Stimulated activated CD4-positive, alpha-beta T cell treated with anti-CD3 and anti-CD28 coated beads, Interleukin-1b, Interleukin-23, amount 100 ng/mL, for 1 hour (primary cell): ENCODE results near the gene OTX1.

Experiments
- DNase-seq, 2 donors: peaks; one replicate each; pipeline ENCODE4 v3.0.0-alpha.2; 2020; ENCODE audit warnings: low read depth in 2 of 2

The OTX1 gene

DNA sequence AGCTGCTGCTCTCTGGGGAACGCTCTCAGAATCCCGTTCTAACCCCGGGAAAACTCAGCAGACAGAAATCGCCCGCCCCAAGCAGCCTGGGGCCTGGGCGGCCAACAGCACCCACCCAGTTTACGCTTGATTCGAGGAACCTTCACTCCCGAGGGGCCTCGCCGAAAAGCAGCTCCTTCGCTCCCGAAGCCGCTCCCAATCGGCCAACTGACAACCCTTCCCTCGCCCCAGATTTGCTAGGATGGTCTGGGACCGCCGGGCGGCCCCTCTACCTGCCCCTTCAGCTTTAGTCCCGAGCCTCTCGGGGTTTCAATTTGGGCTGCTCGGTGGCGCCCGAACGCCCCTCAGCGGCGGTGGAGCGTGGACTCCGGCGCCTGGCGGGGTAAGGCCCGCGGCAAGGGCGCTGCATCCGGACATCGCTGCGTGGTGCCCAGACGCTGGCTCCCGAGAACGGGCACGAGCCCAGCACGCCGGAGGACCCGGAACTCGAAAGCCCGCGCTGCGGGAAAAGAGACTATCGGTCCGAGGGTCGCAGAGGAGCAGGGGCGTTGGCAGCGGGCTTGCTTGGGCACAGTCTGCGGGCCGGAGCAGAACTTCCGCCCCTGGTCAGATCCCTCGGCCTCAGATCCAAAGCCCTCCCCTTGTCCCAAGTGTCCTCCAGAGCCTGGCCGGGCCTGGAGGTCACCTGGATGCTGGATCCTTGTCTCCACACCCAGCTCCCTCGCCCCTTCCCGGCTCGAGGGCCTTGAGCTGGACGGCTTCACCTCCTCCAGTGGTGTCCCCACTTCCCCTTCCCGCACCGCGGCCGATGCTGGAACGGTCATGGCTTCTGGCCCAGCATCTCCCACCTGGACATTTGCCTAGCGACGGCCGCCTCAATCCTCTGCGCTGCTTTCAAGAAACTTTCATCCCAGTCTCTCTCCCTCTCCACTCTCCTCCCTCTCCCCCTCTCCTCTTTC lies 3.0 kb upstream of the OTX1 start:
- DNase-seq: no peak

DNA sequence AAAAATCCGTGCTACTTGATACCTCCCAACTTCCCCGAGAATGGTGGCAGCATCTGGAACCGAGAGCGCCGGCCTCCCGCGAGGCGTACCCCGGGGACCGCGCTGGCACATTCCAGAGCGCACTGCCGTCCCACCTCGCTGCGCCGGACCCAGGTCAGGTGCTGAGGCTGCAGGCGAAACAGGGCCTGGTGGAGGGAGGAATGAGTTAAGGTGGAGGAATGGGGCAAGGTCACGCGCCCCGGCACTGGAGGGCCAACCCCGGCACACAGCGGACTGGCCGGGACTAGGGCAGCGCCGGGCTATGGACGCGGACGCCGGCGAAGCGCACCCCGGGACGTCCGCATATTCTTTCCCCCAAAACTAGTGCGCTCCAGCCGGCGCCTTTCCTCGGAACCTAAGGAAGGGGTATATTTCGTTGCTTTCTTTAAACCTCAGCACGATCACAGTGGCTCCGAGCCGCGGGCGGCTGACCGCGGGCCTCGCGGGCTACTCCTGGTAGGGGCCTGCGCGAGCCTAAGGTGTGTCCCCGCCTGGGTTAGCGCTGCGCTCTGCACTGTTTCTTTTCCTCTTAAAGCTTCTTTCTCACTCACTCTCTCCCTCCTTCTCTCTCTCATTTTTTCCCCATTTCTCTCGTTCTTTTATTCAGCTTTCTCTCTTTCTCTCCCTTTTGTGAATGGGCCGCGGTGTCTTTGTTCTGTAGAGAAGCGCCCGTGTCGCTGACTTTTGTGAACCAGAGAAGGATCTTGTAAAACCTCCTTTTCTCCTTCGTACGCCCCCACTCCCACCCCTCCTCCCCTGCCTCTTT lies 2.1 kb upstream of the OTX1 start:
- DNase-seq: no peak

DNA sequence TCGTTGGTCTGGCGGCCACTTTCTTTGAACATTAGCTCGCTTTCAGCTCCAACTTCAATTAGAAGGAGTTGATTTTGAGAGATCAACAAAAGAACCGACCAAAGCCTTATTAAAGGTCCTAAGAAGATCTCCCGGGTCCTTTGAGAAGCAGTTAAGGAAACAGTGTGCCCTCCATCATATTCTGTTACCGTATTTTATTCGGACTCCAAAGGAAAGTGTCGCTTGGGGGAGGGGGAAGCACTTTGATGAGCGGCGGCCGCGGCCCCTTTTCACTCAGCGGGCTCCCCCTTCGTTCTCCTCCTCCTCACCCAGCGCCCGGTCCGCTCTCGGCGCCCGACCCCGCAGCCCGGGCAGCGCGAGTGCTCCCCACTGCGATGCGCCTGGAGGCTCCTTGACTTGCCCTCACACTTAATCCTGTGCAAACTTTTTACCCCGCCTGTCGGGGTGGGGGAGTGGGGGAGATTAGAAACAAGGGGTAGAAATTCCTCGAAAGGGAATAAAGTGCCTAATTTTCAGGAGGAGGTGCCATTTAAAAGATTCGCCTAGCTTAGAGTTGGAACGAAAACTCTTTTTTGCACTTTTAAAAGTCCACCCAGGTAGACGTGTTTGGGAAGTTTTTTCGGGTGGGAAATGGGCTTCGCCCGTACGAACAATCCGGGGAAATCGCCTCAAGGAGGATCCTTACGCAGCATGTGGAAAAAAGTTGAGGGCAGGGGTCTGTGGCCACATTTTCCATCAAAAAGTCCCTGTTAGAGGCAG lies 1.2 kb upstream of the OTX1 start:
- no peak for DNase-seq

DNA sequence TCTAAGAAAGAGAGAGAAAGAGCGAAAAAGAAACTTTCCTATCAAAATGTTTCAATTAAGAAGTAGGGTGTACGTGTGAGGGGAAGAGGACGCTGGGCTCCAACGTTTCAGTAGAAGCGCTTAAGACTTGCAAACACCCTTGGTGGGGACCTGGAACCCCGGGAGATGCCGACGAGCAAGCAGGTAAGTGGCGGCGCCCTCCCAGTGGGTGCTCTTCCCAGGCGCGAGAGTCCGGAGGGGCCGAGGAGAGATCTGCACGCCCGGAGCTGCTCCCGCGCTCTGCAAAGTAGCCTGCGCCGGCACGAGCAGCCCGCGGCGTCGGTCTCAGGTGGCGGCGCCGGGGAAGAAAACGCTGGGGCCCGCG lies 678 bp upstream of the OTX1 start:
- DNase-seq: no peak

DNA sequence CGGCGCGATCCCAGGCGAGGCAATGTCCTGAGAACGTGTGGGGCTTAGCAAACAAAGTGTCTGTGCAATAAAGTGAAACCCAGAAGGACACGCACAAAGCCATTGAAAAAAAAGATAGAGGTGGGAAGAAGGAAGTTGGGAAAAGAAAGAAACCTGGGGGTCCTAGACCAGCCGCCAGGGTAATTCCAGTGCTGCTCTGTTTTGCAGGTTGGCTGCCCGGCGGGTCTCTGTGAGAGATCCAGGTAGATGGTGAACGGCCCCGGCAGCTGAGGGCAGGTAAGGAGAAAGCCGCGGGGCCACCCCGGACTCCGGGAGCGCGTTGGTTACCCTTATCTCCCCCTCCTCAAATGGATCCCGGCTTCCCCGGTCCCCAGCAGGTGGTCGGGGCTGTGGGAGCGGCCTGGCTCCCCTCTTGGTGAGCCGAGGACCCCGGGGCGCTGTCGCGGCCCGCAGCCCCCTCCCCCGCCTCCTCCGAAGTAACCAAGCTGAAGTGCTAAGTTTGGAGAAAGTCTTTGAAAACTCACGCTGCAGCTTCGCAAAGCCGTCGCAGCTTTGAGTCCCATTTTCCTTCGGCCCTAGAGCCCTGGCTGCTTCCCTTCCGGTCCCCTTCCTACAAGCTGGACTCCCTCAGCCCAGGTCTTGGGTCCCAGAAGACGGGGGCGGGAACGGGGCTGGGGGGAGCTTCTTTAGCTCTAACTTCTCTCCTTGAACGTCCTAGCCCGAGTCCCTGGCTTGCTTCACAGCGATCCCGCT lies 588 bp downstream of the OTX1 start:
- DNase-seq: no peak

DNA sequence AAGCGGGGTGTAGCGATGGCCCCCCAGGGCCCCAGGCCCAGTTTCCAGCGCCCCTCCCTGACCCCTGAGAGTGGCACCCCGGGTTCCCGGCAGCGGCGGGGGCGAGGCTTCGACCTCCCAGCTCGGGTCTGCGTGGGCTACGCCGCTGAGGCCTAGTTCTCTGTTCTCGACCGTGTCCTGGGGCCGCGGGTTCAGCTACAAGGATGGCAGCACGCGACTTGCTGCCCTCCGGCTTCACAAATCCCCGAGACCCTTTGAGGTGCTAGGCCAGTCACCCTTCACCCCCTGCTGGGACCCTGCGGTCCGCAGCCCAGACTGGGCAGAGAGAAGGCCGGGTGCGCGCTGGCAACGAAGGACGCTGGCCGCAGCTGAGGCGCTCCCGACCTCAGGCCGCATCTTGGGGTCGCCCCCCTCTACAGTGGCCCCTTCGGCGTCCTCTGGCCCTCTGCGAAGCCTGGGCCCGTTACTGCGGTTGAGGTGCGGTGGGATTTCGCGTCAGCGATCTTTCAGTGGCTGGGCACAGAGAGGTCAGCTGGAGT lies 1.2 kb downstream of the OTX1 start:
- DNase-seq: no peak

DNA sequence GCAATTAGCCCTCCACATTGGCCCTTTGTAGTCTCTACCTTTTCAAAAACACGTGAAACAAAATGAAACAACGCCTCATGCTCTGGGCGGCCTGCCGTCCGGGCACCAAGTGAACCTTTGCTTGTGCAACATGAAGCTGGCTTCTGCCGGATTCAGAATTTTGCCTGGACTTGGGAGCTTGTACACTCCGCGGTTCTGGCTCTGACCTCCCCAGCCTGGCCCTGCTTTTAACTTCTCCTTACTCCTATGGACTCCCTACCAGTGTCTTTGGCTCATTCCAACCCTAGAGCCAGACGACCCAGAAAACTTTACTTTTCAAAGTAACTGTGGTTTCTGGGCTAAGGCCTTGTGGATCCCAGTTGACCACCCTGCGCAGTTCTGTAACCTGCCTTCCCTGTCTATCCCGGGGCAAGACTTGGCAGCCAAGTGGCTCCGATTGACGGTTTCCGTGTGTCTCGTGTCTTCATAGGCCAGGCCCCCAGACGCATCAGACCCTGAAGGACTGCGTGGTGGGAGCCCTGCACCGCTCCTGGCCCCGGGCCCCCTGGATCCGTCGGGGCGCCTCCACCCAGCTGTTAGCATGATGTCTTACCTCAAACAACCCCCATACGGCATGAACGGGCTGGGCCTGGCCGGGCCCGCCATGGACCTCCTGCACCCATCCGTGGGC lies 1.9 kb downstream of the OTX1 start:
- DNase-seq: no peak

DNA sequence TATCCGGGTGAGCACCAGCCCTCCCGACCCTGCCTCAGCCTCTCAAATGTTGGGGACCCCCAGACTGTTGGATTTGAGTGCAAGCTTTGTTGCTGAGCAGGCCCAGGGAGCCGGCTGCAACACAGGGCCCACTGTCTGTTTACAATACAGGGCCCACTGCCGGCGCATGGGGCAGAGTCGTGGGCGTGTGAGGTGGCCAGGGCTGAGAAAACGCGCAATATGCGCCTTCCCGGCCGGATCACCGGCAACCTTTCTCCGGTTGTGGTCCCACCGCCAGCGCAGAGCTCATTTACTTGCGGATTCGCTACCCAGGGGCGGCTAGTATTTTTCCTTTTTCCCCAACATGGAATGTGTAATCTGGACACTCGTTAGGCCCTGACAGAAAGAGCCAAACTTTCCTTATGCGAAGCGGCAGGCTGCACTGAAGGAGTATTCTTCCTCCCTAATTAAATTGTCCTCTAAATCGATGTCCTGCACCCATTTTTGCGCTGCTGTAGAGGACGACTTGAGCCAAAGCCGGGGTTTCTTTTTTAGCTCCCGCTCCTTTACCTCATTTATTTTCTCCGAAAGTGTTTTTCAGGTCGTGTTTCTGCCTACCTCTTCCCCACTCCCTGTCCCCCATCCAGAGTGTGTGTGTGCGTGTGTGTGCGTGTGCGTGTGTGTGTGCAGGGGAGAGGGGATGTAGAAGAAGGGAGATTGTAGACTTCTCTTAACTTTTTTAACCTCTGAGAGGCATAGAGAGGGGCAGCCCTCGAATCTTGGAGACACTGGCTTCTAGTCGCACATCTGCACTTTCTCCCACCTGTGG lies 2.7 kb downstream of the OTX1 start:
- no peak for DNase-seq

DNA sequence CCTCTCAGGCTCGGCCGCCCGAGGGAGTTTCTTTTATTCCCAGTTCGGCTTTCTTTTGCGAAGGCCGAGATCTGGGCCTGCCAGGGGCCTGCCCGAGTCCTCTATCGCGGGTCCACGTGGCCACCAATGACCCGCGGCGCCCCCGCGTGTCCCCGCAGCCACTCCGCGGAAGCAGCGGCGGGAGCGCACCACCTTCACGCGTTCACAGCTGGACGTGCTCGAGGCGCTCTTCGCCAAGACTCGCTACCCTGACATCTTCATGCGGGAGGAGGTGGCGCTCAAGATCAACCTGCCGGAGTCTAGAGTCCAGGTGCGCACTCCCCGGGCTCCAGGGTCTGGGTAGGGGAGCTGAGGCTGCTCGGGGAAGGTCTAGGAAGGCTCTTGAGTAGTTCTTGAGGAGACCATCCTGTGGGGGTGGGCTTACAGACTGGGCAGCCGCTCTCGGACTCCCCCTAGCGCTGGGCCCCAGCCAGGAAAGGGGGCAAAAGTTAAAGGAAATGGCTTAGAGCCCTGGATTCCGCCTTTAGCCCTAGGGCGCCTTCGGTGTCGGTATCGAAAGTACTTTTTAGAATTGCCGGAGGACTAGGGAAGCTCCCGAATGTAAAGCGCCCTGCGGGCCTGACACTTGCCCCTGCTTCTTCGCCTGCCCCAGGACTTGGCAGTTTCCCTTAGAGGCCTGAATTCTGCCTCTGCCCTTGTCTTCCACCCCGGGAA lies 3.4 kb downstream of the OTX1 start:
- no peak for DNase-seq

DNA sequence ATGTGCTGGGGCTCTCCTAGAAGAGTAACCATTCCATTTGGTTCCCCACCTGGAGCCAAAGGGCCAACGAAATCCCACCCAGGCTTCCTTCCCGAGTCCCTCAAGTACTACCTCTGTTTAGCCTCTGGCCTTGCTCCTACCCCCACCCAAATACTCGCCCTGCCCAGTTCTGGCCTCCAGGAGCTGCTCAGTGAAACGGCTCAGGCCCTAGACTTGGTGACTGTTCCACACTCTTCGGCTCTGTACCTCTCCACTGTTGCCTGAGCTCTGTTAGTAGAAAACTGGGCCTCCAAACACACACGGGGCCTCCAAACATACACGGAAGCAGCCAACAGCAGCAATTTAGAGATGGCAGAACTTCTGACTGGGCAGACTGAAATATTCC lies 4.2 kb downstream of the OTX1 start:
- DNase-seq: no peak

DNA sequence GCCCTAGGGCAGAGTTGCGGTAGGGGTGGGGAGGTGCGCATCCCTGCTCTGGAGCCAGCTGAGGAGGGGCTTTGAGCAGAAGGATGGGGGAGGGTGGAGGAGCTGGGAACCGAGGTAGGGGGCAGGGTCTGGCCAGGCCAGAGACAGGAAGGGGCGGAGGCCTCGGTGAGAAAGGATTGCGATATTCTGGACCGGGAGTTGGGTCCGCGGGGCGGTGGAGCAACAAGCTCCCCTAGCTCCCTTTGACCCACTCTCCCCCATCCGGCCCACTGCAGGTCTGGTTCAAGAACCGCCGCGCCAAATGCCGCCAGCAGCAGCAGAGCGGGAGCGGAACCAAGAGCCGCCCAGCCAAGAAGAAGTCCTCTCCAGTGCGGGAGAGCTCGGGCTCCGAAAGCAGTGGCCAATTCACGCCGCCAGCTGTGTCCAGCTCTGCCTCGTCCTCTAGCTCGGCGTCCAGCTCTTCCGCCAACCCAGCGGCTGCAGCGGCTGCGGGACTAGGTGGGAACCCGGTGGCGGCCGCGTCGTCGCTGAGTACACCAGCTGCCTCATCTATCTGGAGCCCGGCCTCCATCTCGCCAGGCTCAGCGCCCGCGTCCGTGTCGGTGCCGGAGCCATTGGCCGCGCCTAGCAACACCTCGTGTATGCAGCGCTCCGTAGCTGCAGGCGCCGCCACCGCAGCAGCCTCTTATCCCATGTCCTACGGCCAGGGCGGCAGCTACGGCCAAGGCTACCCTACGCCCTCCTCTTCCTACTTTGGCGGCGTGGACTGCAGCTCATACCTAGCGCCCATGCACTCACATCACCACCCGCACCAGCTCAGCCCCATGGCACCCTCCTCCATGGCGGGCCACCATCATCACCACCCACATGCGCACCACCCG lies 4.8 kb downstream of the OTX1 start:
- no peak for DNase-seq

DNA sequence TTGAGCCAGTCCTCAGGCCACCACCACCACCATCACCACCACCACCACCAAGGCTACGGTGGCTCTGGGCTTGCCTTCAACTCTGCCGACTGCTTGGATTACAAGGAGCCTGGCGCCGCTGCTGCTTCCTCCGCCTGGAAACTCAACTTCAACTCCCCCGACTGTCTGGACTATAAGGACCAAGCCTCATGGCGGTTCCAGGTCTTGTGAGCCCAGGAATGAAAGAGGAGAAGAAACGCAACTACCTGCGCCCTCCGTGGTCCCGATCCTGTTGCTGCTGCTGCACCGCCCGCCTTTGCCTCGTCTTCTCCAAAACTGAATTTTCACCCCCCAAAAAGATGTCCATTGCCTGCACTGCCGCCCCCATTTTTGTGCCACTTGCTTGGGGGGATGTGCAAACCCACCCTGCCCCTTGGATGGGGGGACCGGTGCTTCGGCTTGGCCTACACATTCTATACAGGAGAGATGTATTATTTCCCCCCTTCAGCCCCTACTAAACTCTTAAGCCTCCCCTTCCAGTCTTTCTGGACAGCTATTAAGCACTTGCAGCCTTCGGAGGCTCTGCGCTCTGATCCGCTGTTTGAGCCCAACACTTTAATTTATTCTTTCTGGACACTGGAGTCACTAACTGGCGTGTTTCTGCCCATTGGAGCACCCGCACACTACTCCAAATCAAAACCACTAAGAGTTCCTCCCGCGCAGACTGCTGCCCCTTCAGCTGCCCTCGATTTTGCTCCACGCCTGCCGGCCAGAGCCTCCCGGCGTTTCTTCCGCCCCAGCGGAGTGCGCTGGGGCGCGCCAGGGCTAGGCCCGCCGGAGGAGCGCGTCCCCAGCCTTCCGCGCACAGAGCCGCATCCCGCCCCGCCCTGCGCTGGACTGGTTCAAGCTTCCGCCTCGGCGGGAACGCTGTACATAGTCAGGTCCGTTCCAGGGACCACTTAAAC lies 5.7 kb downstream of the OTX1 start:
- DNase-seq: no peak

DNA sequence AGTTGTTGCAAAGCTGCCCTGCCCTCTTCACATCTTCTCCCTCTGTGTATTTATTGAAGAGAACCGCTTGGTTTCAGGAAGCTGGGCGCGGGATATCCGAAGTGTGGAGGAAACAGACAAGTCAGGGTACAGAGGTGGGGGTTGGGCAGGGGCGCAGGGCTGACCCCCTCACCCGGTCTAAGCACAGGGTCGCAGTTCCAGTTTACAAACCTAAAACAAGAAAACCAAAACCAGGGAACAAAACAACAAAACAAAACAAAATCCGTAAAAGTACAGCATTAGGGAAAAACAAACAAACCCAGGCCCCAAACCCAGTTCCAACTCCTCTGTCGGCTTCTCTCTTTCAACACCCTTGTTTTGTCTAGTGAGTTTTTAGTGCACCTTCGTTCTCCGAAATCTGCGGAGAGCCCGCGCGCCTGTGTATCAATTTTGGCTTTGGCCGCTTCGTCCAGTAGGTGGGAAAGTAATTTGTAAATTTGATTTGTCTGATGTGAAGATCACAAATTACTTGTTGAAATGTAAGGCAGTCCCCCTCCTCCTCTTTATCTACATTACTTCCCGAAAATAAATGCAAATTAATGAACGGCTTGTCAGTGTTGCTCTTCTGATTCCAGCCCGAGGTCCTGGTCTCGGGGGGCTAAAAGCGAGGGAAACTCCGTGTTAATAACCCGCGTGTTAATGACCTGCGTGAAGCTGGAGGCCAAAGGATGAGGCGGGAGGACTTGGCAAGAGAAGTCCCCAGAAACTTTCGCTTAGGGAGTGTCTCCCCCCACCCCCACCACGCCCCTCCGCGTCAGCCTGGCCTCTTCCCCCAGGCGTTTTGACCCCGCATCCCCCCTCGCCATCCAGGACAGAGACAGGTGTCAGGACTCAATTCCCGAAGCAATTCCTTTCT lies 6.9 kb downstream of the OTX1 start:
- no peak for DNase-seq

DNA sequence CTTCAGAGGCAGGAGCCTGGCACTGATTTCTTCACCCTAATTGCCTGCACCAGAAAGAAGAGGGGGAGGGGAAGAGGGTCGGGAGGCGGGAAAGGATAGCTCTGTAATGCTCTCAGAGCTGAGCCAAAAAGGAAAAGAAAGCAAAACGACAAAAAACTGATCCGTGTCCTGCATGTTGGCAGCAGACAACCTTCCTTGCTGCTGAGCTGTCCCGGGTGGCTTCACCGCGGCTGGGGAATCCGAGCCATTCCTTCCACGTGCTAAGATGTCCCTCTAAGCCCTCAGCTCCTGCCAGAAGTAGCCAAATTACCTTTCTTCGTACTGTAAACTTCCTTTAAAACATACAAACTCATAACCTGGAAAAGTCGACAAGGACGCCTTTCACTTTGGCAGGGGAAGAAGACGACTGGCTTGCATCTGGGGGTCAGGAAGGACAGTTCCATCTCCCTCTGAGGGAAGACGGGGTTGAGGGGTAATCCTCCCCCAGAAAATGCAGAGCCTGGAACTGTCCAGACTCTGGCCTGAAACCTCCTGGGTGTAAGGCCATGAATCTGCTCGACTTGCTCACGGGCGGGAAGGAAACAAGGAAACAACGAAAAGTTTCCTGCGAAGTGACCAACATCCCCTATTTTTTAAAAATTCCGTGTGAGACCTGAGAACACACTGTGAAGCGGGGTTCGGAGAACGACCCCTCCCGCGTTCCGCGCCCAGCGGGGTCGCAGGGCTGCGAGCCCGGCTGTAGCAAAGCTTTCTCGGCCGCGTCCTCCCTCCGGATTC lies 7.7 kb downstream of the OTX1 start:
- no peak for DNase-seq
